ENCODE measurements around the gene ACSL1. TPM values are rescaled to one million over a fixed set of nuclear protein-coding genes. Genes with fewer than 3 reads are reported as not detected.

ACSL1 gene
- total RNA-seq, 1 donor, result 26.2 TPM

- no peak for DNase-seq (ENCODE audit: low read depth)
- no peak overlapping the region for H3K4me3 ChIP-seq (ENCODE audit: low read depth, low read length)
- TF ChIP-seq CTCF (IDR thresholded peaks at IDR 0.05; ENCODE audit: insufficient read depth, low read length), result no peak
These were observed 119.3 kb downstream of the ACSL1 start for GRCh38 chr4:184706453-184706852.

DNA sequence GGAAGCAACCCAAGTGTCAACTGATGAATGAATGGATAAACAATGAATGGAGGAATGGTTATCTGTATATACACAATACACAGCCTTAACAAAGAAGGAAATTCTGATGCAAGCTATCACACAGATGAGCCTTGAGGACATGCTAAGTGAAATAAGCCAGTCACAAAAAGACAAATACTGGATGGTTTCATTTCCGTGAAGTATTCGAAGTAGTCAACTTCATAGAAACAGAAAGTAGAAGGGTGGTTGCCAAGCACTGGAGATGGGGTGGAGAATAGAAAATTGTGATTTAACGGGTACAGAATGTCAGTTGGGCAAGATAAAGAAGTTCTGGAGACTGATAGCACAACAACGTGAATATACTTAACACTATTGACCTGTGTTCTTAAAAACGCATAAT lies 120.1 kb downstream of the ACSL1 start:
- TF ChIP-seq CTCF (IDR thresholded peaks at IDR 0.05; ENCODE audit: insufficient read depth, low read length), result no peak
- DNase-seq (ENCODE audit: low read depth), result no peak

More for the DNA sequence above, 120.1 kb downstream of the ACSL1 start:
- H3K4me3 ChIP-seq (ENCODE audit: low read depth, low read length), result no peak overlapping the region

Small RNA genes lying within 50 kb of the gene (small RNA-seq; reads per million reads assigned to genes)
- gene MIR3945, result not detected

Other genes starting within 250 kb of the ACSL1 start
- 36.2 and 40.8 TPM in 2 replicates for gene CASP3, start 176.5 kb downstream of the ACSL1 start, total RNA-seq (ENCODE audit: low replicate concordance)
- gene PRIMPOL, start 176.2 kb downstream of the ACSL1 start, total RNA-seq (ENCODE audit: low replicate concordance), result 29.9 and 31.0 TPM in 2 replicates
- gene CENPU, start 91.9 kb downstream of the ACSL1 start, total RNA-seq (ENCODE audit: low replicate concordance), result 3.3 and 30.5 TPM in 2 replicates
- not detected in 2 replicates for gene HELT, start 192.5 kb upstream of the ACSL1 start, total RNA-seq (ENCODE audit: low replicate concordance)

Measured in fibroblast of the aortic adventitia (primary cell).